GM23338 (cell line): ENCODE measurements around the gene EGLN3. TPM values are rescaled to one million over a fixed set of nuclear protein-coding genes. Genes with fewer than 3 reads are reported as not detected.

ENCODE experiments used
- ATAC-seq: fragments of 200-7000 bp; cut with Tn5 transposase; 3 replicates; pipeline ENCODE4 v1.9.1; 2020
- DNase-seq: peaks from one replicate; pipeline ENCODE4 v3.0.0-alpha.2; 2015; ENCODE audit warnings: low spot score
- H2AFZ ChIP-seq: fragments of 200-600 bp; sonication (generic); 2 replicates; pipeline ENCODE4 v1.8.0; 2016; ENCODE audit warnings: antibody characterized with exemption, mild to moderate bottlenecking, moderate library complexity
- H3F3A ChIP-seq: fragments of 200-600 bp; sonication (generic); replicated peaks from 2 replicates; pipeline ENCODE4 v1.8.0; 2017; ENCODE audit warnings: antibody characterized with exemption, mixed run types, low read depth
- H3K27ac ChIP-seq: fragments of 200-600 bp; sonication (generic); 2 replicates; pipeline ENCODE4 v1.6.1; 2016; ENCODE audit warnings: low read depth
- H3K27me3 ChIP-seq: fragments of 200-600 bp; sonication (generic); 2 replicates; pipeline ENCODE4 v1.8.0; 2016; ENCODE audit warnings: mild to moderate bottlenecking, mixed run types, moderate library complexity; ENCODE audit not compliant: insufficient read depth
- H3K36me3 ChIP-seq: fragments of 200-600 bp; sonication (generic); 2 replicates; pipeline ENCODE4 v1.8.0; 2016; ENCODE audit warnings: mild to moderate bottlenecking; ENCODE audit not compliant: insufficient read depth
- H3K4me1 ChIP-seq: fragments of 200-600 bp; sonication (generic); 2 replicates; pipeline ENCODE4 v1.8.0; 2016; ENCODE audit warnings: mild to moderate bottlenecking, moderate library complexity; ENCODE audit not compliant: insufficient read depth
- H3K4me2 ChIP-seq: fragments of 200-600 bp; sonication (generic); 2 replicates; pipeline ENCODE4 v1.7.1; 2017; ENCODE audit warnings: mixed run types
- H3K4me3 ChIP-seq: fragments of 200-600 bp; sonication (generic); 2 replicates; pipeline ENCODE4 v1.6.1; 2016; ENCODE audit warnings: mixed run types
- H3K79me2 ChIP-seq: fragments of 200-600 bp; sonication (generic); replicated peaks from 2 replicates; pipeline ENCODE4 v1.8.0; 2017; ENCODE audit warnings: mild to moderate bottlenecking; ENCODE audit not compliant: insufficient read depth
- H3K9me2 ChIP-seq: fragments of 200-600 bp; sonication (generic); 2 replicates; pipeline ENCODE4 v1.8.0; 2017; ENCODE audit not compliant: insufficient read depth
- H4K20me1 ChIP-seq: fragments of 200-600 bp; sonication (generic); replicated peaks from 2 replicates; pipeline ENCODE4 v1.8.0; 2017; ENCODE audit warnings: mild to moderate bottlenecking; ENCODE audit not compliant: insufficient read depth
- H3K27ac Mint-ChIP-seq: 2 replicates; pipeline ENCODE4 v1.8.0; 2020; ENCODE audit warnings: inconsistent platforms, mild to moderate bottlenecking, moderate library complexity, mixed read lengths
- H3K27me3 Mint-ChIP-seq: 3 replicates; pipeline ENCODE4 v1.8.0; 2022; ENCODE audit warnings: low read depth, mild to moderate bottlenecking, moderate library complexity, mixed read lengths, inconsistent platforms; ENCODE audit not compliant: insufficient read depth, poor library complexity
- H3K36me3 Mint-ChIP-seq: 3 replicates; pipeline ENCODE4 v1.8.0; 2021; ENCODE audit warnings: low read depth, mild to moderate bottlenecking, inconsistent platforms, moderate library complexity, mixed read lengths
- H3K4me1 Mint-ChIP-seq: 3 replicates; pipeline ENCODE4 v1.8.0; 2020; ENCODE audit warnings: mild to moderate bottlenecking, inconsistent platforms, mixed read lengths
- H3K4me3 Mint-ChIP-seq: 3 replicates; pipeline ENCODE4 v1.8.0; 2021; ENCODE audit warnings: moderate library complexity, mild to moderate bottlenecking, inconsistent platforms, mixed read lengths
- H3K9me3 Mint-ChIP-seq: 3 replicates; pipeline ENCODE4 v1.8.0; 2020; ENCODE audit warnings: moderate library complexity, mild to moderate bottlenecking, inconsistent platforms, mixed read lengths
- EZH2 ChIP-seq: fragments of 200-600 bp; sonication (generic); IDR thresholded peaks from one replicate; pipeline ENCODE4 v1.8.0; 2017; ENCODE audit warnings: antibody characterized with exemption, mild to moderate bottlenecking, low read depth; ENCODE audit not compliant: unreplicated experiment
- EZH2phosphoT487 ChIP-seq: fragments of 200-600 bp; sonication (generic); IDR thresholded peaks from one replicate; pipeline ENCODE4 v1.8.1; 2018; ENCODE audit warnings: antibody characterized with exemption; ENCODE audit not compliant: unreplicated experiment
- NANOG ChIP-seq: IDR thresholded peaks from 2 replicates; pipeline ENCODE4 v1.6.1; 2016; ENCODE audit warnings: antibody characterized with exemption, borderline replicate concordance
- POLR2AphosphoS5 ChIP-seq: IDR thresholded peaks from 2 replicates; pipeline ENCODE4 v1.6.1; 2016; ENCODE audit warnings: antibody characterized with exemption, low read depth
- STAT1 ChIP-seq: IDR thresholded peaks from one replicate; pipeline ENCODE4 v1.6.1; 2016; ENCODE audit warnings: antibody characterized with exemption; ENCODE audit not compliant: unreplicated experiment
- ZNF462 ChIP-seq: fragments of 250-450 bp; sonication (Bioruptor Pico); IDR thresholded peaks from 2 replicates; pipeline ENCODE4 v1.5.0; 2020; ENCODE audit warnings: mild to moderate bottlenecking, moderate library complexity
- polyA plus RNA-seq: library from polyadenylated mRNA; unstranded; fragments of >200 nt; fragmentation: Nextera tagmentation; extraction: Ambion mirVana; gene quantifications from 2 replicates; pipeline ENCODE4 v1.2.1, GENCODE V29; 2016
- total RNA-seq: library from RNA; depleted of rRNA; stranded (reverse); fragments of >200 nt; shearing (Covaris generic); gene quantifications from 2 replicates; pipeline ENCODE4 v1.2.3, GENCODE V29; 2014
- TF ChIP-seq, protein P1 (sequence below), 2 experiments: fragments of 200-600 bp in 1 of 2; sonication (generic) in 1 of 2; conservative IDR thresholded peaks; 2 replicates each; pipeline versions ENCODE4 v1.5.1 to v1.6.1; 2016 to 2017; ENCODE audit warnings: antibody characterized with exemption in 2 of 2, low read depth in 2 of 2, mild to moderate bottlenecking in 2 of 2, moderate library complexity in 1 of 2

Gene EGLN3
- total and polyA plus RNA-seq, 2 experiments from 2014 or later: 26.8 to 42.9 TPM

GRCh38 chr14:33928895-33929294 is 22.0 kb downstream of the EGLN3 start (continued):
- TF ChIP-seq ZNF462 (CRISPR knock-in tag): no peak

GRCh38 chr14:33927944-33928343 is 22.9 kb downstream of the EGLN3 start:
- Histone ChIP-seq H3K36me3 (peaks cover 4% of the 10 kb centered on the region; the same call in 1 of the 2 replicates), H3K4me1 (peaks cover 24% of the 10 kb centered on the region), H3K9me2 (no peaks in the 10 kb centered on the region), H3K4me3 (no peak overlapping the region), H3F3A (no peaks in the 10 kb centered on the region), H2AFZ (no peak overlapping the region), H3K27me3 (no peaks in the 10 kb centered on the region), H3K4me2 (no peak overlapping the region), H3K27ac (no peak overlapping the region), H3K79me2 (peaks cover 27% of the 10 kb centered on the region), H4K20me1 (0 out of 2 replicates have a peak, but pooled peaks cover 3% of the 10 kb centered on the region)
- Mint-ChIP-seq H3K27ac (no peak overlapping the region), H3K4me3 (no peak overlapping the region), H3K9me3 (no peaks in the 10 kb centered on the region), H3K36me3 (peaks cover 29% of the 10 kb centered on the region), H3K27me3 (peaks cover 5% of the 10 kb centered on the region), H3K4me1 (peaks cover 20% of the 10 kb centered on the region)
- ATAC-seq (no peak), DNase-seq (no peak)
- TF ChIP-seq EZH2 (no peak), STAT1 (no peak), ZNF462 (CRISPR knock-in tag) (no peak), EZH2phosphoT487 (no peak), POLR2AphosphoS5 (no peak), NANOG (no peak)
- TF ChIP-seq, protein P1, sequence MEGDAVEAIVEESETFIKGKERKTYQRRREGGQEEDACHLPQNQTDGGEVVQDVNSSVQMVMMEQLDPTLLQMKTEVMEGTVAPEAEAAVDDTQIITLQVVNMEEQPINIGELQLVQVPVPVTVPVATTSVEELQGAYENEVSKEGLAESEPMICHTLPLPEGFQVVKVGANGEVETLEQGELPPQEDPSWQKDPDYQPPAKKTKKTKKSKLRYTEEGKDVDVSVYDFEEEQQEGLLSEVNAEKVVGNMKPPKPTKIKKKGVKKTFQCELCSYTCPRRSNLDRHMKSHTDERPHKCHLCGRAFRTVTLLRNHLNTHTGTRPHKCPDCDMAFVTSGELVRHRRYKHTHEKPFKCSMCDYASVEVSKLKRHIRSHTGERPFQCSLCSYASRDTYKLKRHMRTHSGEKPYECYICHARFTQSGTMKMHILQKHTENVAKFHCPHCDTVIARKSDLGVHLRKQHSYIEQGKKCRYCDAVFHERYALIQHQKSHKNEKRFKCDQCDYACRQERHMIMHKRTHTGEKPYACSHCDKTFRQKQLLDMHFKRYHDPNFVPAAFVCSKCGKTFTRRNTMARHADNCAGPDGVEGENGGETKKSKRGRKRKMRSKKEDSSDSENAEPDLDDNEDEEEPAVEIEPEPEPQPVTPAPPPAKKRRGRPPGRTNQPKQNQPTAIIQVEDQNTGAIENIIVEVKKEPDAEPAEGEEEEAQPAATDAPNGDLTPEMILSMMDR (conservative IDR thresholded peaks at IDR 0.05; ENCODE audit: low read depth in 2 of 2): no peak
